Measurements from ENCODE around the gene NSMCE3.

NSMCE3 gene

GRCh38 chr15:29289173-29289572, 19.6 kb upstream of the NSMCE3 start:
- Histone ChIP-seq H3K4me1 (ENCODE audit: control insufficient read depth, low read depth, low read length) (no peaks in the 10 kb centered on the region), H3K9ac (ENCODE audit: low read length) (no peak overlapping the region), H4K5ac (ENCODE audit: low read length) (no peak overlapping the region), H4K8ac (ENCODE audit: low read depth, low read length) (no peak overlapping the region), H2BK15ac (replicated peaks; ENCODE audit: low read depth) (no peak overlapping the region), H3K4me2 (ENCODE audit: low read length) (no peak overlapping the region), H2AK5ac (ENCODE audit: low read length) (no peak overlapping the region), H3K4ac (ENCODE audit: low read depth, low read length) (no peak overlapping the region), H3K18ac (ENCODE audit: low read length) (no peak overlapping the region), H3K4me3 (ENCODE audit: low read length) (no peak overlapping the region), H3K27ac (ENCODE audit: low read depth, low read length) (no peak overlapping the region), H2BK120ac (ENCODE audit: low read depth, low read length) (no peak overlapping the region), H3K23ac (ENCODE audit: low read length) (no peak overlapping the region), H3K27me3 (ENCODE audit: insufficient read depth, low read length, poor library complexity) (no peaks in the 10 kb centered on the region), H3K79me2 (ENCODE audit: control insufficient read depth, insufficient read depth, low read length) (no peaks in the 10 kb centered on the region), H3K79me1 (ENCODE audit: low read length) (no peaks in the 10 kb centered on the region), H3K56ac (ENCODE audit: low read length) (no peak overlapping the region), H2BK5ac (ENCODE audit: low read length) (no peak overlapping the region), H3K36me3 (ENCODE audit: control insufficient read depth, insufficient read depth, low read length) (no peaks in the 10 kb centered on the region)
- DNase-seq, result no peak
- no CpG with 5 or more reads among the region's 3 CpGs for WGBS (ENCODE audit: extremely low coverage, insufficient coverage, low lambda C conversion rate)

- Histone ChIP-seq H2AK5ac (ENCODE audit: low read length) (no peak overlapping the region), H3K4ac (ENCODE audit: low read depth, low read length) (no peak overlapping the region)
These were observed 15.8 kb upstream of the NSMCE3 start for GRCh38 chr15:29285386-29285785.

DNA sequence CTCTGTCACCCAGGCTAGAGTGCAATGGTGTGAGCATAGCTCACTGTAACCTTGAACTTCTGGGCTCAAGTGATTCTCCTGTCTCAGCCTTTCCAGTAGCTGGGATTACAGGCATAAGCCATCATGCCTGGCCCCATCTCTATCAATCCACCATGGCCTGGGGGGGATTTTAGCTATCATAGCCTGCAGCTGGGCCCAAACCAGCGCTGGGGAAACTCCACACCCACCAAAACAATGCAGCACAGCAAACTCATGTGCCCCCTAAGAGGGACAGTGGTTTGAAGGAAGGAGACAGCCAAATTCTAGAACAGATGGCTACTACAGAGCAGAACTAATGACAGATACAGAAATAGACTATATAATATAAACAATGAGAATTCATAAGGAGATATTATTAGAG, 13.8 kb upstream of the NSMCE3 start:
- no peak for DNase-seq
- Histone ChIP-seq H3K36me3 (ENCODE audit: control insufficient read depth, insufficient read depth, low read length) (no peaks in the 10 kb centered on the region), H3K9ac (ENCODE audit: low read length) (no peak overlapping the region), H3K27me3 (ENCODE audit: insufficient read depth, low read length, poor library complexity) (no peaks in the 10 kb centered on the region), H2AK5ac (ENCODE audit: low read length) (no peak overlapping the region), H3K27ac (ENCODE audit: low read depth, low read length) (no peak overlapping the region), H4K8ac (ENCODE audit: low read depth, low read length) (no peak overlapping the region), H3K4me3 (ENCODE audit: low read length) (no peak overlapping the region), H3K79me1 (ENCODE audit: low read length) (no peaks in the 10 kb centered on the region), H3K23ac (ENCODE audit: low read length) (no peak overlapping the region), H2BK15ac (replicated peaks; ENCODE audit: low read depth) (no peak overlapping the region), H3K18ac (ENCODE audit: low read length) (no peak overlapping the region), H4K5ac (ENCODE audit: low read length) (no peak overlapping the region), H2BK120ac (ENCODE audit: low read depth, low read length) (no peak overlapping the region), H2BK5ac (ENCODE audit: low read length) (no peak overlapping the region), H3K4me1 (ENCODE audit: control insufficient read depth, low read depth, low read length) (no peaks in the 10 kb centered on the region), H3K4ac (ENCODE audit: low read depth, low read length) (no peak overlapping the region), H3K56ac (ENCODE audit: low read length) (no peak overlapping the region), H3K4me2 (ENCODE audit: low read length) (no peak overlapping the region), H3K79me2 (ENCODE audit: control insufficient read depth, insufficient read depth, low read length) (no peaks in the 10 kb centered on the region)
- no CpG with 5 or more reads among the region's 1 CpG for WGBS (ENCODE audit: extremely low coverage, insufficient coverage, low lambda C conversion rate)

More at GRCh38 chr15:29285386-29285785, 15.8 kb upstream of the NSMCE3 start:
- H3K23ac ChIP-seq (ENCODE audit: low read length), result no peak overlapping the region
- H3K36me3 ChIP-seq (ENCODE audit: control insufficient read depth, insufficient read depth, low read length), result no peaks in the 10 kb centered on the region
- DNase-seq, result no peak
- H3K4me3 ChIP-seq (ENCODE audit: low read length), result no peak overlapping the region
- H2BK15ac ChIP-seq (replicated peaks; ENCODE audit: low read depth), result no peak overlapping the region
- no peaks in the 10 kb centered on the region for H3K27me3 ChIP-seq (ENCODE audit: insufficient read depth, low read length, poor library complexity)
- H3K4me1 ChIP-seq (ENCODE audit: control insufficient read depth, low read depth, low read length), result no peaks in the 10 kb centered on the region
- H4K8ac ChIP-seq (ENCODE audit: low read depth, low read length), result no peak overlapping the region
- no peaks in the 10 kb centered on the region for H3K79me1 ChIP-seq (ENCODE audit: low read length)
- no peak overlapping the region for H3K18ac ChIP-seq (ENCODE audit: low read length)
- H3K56ac ChIP-seq (ENCODE audit: low read length), result no peak overlapping the region
- H2BK120ac ChIP-seq (ENCODE audit: low read depth, low read length), result no peak overlapping the region
- no peaks in the 10 kb centered on the region for H3K79me2 ChIP-seq (ENCODE audit: control insufficient read depth, insufficient read depth, low read length)
- no peak overlapping the region for H3K9ac ChIP-seq (ENCODE audit: low read length)
- no peak overlapping the region for H3K4me2 ChIP-seq (ENCODE audit: low read length)
- H4K5ac ChIP-seq (ENCODE audit: low read length), result no peak overlapping the region
- H2BK5ac ChIP-seq (ENCODE audit: low read length), result no peak overlapping the region
- no peak overlapping the region for H3K27ac ChIP-seq (ENCODE audit: low read depth, low read length)

DNA sequence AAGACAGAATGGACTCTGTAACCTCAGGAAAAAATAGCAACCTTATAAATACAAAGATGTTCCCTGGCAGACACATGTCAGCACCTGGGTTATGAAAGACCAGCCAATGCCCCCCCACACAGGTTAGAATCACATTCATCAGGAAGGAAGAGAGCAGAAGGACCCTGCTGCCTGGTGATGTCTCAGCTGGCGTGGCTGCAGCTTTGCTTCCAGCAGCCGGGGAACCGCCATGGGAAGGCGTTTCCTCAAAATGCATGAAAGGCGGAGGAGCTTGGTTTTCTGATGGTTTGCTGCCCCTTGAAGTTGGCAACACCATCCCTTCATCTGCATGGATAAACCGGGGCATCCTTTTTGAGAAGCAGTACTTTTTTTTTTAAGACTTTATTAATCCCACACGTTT, 10.9 kb upstream of the NSMCE3 start:
- H4K8ac ChIP-seq (ENCODE audit: low read depth, low read length), result no peak overlapping the region
- no peak overlapping the region for H3K27ac ChIP-seq (ENCODE audit: low read depth, low read length)
- WGBS (ENCODE audit: extremely low coverage, insufficient coverage, low lambda C conversion rate), result no CpG with 5 or more reads among the region's 7 CpGs
- H3K79me1 ChIP-seq (ENCODE audit: low read length), result no peaks in the 10 kb centered on the region
- H3K4ac ChIP-seq (ENCODE audit: low read depth, low read length), result no peak overlapping the region
- DNase-seq, result no peak
- no peaks in the 10 kb centered on the region for H3K79me2 ChIP-seq (ENCODE audit: control insufficient read depth, insufficient read depth, low read length)
- no peak overlapping the region for H2BK120ac ChIP-seq (ENCODE audit: low read depth, low read length)
- no peak overlapping the region for H2AK5ac ChIP-seq (ENCODE audit: low read length)
- H3K23ac ChIP-seq (ENCODE audit: low read length), result no peak overlapping the region
- no peaks in the 10 kb centered on the region for H3K27me3 ChIP-seq (ENCODE audit: insufficient read depth, low read length, poor library complexity)
- no peak overlapping the region for H3K9ac ChIP-seq (ENCODE audit: low read length)
- H3K18ac ChIP-seq (ENCODE audit: low read length), result no peak overlapping the region
- H4K5ac ChIP-seq (ENCODE audit: low read length), result no peak overlapping the region
- H3K4me3 ChIP-seq (ENCODE audit: low read length), result no peak overlapping the region
- no peaks in the 10 kb centered on the region for H3K36me3 ChIP-seq (ENCODE audit: control insufficient read depth, insufficient read depth, low read length)
- no peak overlapping the region for H2BK15ac ChIP-seq (replicated peaks; ENCODE audit: low read depth)
- H3K56ac ChIP-seq (ENCODE audit: low read length), result no peak overlapping the region
- H3K4me2 ChIP-seq (ENCODE audit: low read length), result no peak overlapping the region
- no peak overlapping the region for H2BK5ac ChIP-seq (ENCODE audit: low read length)
- H3K4me1 ChIP-seq (ENCODE audit: control insufficient read depth, low read depth, low read length), result no peaks in the 10 kb centered on the region

DNA sequence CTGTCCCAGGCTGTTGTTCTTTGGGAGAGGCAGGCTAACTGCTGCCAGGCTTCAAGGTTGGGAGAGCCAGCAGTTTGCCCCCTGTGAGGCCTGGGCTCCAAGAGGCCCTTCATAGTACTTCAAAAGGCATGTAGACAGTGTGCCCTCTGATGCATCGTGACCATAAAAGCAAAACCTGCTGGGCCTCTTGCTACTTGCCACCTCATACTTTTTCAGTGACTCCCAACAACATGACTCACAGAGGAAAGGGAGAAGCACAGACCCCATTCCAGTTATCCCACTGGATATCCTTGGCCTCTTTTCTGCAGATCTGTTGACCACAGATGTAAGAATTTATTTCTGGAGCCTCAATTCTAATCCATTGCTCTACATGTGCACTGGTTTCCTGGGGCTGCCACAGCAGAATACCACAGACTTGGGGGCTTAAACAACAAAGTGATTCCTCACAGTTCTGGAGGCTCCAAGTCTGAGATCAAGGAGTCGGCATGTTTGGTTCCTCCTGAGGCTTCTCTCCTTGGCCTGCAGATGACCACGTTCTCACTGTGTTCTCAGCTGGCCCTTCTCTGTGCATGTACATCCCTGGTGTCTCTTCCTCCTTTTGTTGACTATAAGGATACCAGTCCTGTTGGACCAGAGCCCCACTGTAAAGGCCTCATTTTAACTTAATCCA, 8.9 kb upstream of the NSMCE3 start:
- no peak overlapping the region for H4K8ac ChIP-seq (ENCODE audit: low read depth, low read length)
- no peak overlapping the region for H3K9ac ChIP-seq (ENCODE audit: low read length)
- no peak overlapping the region for H4K5ac ChIP-seq (ENCODE audit: low read length)
- no peaks in the 10 kb centered on the region for H3K79me1 ChIP-seq (ENCODE audit: low read length)
- no peak overlapping the region for H2BK15ac ChIP-seq (replicated peaks; ENCODE audit: low read depth)
- WGBS (ENCODE audit: extremely low coverage, insufficient coverage, low lambda C conversion rate), result no CpG with 5 or more reads among the region's 3 CpGs
- no peak overlapping the region for H3K23ac ChIP-seq (ENCODE audit: low read length)
- H3K4me1 ChIP-seq (ENCODE audit: control insufficient read depth, low read depth, low read length), result no peaks in the 10 kb centered on the region
- H3K4ac ChIP-seq (ENCODE audit: low read depth, low read length), result no peak overlapping the region
- no peak overlapping the region for H2BK120ac ChIP-seq (ENCODE audit: low read depth, low read length)
- no peak overlapping the region for H3K4me2 ChIP-seq (ENCODE audit: low read length)
- H3K36me3 ChIP-seq (ENCODE audit: control insufficient read depth, insufficient read depth, low read length), result no peaks in the 10 kb centered on the region
- H3K56ac ChIP-seq (ENCODE audit: low read length), result no peak overlapping the region
- DNase-seq, result no peak
- H3K27ac ChIP-seq (ENCODE audit: low read depth, low read length), result no peak overlapping the region
- no peaks in the 10 kb centered on the region for H3K79me2 ChIP-seq (ENCODE audit: control insufficient read depth, insufficient read depth, low read length)
- H2BK5ac ChIP-seq (ENCODE audit: low read length), result no peak overlapping the region
- no peak overlapping the region for H2AK5ac ChIP-seq (ENCODE audit: low read length)
- H3K18ac ChIP-seq (ENCODE audit: low read length), result no peak overlapping the region
- no peak overlapping the region for H3K4me3 ChIP-seq (ENCODE audit: low read length)
- no peaks in the 10 kb centered on the region for H3K27me3 ChIP-seq (ENCODE audit: insufficient read depth, low read length, poor library complexity)

DNA sequence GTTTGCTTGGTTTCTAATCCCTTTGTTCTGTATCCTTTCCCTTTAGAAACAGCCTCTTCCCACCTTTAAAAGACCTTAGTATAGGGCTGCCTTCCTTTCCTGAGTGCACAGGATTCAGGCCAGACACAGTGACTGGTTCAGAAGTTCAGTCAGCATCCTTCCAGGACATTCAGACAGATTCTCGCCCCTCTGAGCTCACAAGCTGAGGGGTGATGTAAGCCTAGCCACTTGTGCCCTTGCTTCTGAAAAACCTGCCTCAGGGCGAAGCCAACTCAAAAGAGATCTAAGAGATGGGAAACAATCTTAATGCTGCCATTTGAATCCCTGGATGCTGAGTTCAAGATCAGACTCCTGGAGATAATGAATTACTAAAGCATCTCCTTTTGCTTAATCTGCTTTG, 6.7 kb upstream of the NSMCE3 start:
- Histone ChIP-seq H3K27me3 (ENCODE audit: insufficient read depth, low read length, poor library complexity) (no peaks in the 10 kb centered on the region), H4K5ac (ENCODE audit: low read length) (no peak overlapping the region), H2AK5ac (ENCODE audit: low read length) (no peak overlapping the region), H3K4me3 (ENCODE audit: low read length) (no peak overlapping the region), H3K4me2 (ENCODE audit: low read length) (no peak overlapping the region), H3K79me1 (ENCODE audit: low read length) (no peaks in the 10 kb centered on the region), H2BK120ac (ENCODE audit: low read depth, low read length) (no peak overlapping the region), H3K36me3 (ENCODE audit: control insufficient read depth, insufficient read depth, low read length) (no peaks in the 10 kb centered on the region), H3K4ac (ENCODE audit: low read depth, low read length) (no peak overlapping the region), H3K27ac (ENCODE audit: low read depth, low read length) (no peak overlapping the region), H3K79me2 (ENCODE audit: control insufficient read depth, insufficient read depth, low read length) (no peaks in the 10 kb centered on the region), H3K23ac (ENCODE audit: low read length) (no peak overlapping the region), H3K4me1 (ENCODE audit: control insufficient read depth, low read depth, low read length) (no peaks in the 10 kb centered on the region), H3K9ac (ENCODE audit: low read length) (no peak overlapping the region), H4K8ac (ENCODE audit: low read depth, low read length) (no peak overlapping the region), H2BK5ac (ENCODE audit: low read length) (no peak overlapping the region), H3K18ac (ENCODE audit: low read length) (no peak overlapping the region), H3K56ac (ENCODE audit: low read length) (no peak overlapping the region), H2BK15ac (replicated peaks; ENCODE audit: low read depth) (no peak overlapping the region)
- no peak for DNase-seq
- WGBS (ENCODE audit: extremely low coverage, insufficient coverage, low lambda C conversion rate), result no CpG with 5 or more reads among the region's 2 CpGs

Data from mesendoderm (in vitro differentiated cells).